Ovary (tissue), 9 donors: ENCODE measurements around the gene MACROH2A1. TPM values are rescaled to one million over a fixed set of nuclear protein-coding genes. Genes with fewer than 3 reads are reported as not detected.

ENCODE experiments used
- DNase-seq, 5 donors: peaks; one replicate each; pipeline ENCODE4 v3.0.0-alpha.2; 2019 to 2020
- H3K27ac ChIP-seq, 2 donors: fragments of 200-600 bp; one replicate each; pipeline versions ENCODE4 v1.5.1 to v1.8.0; 2019 to 2022
- H3K27me3 ChIP-seq: fragments of 200-600 bp; one replicate; pipeline ENCODE4 v1.8.0; 2022
- H3K36me3 ChIP-seq: fragments of 200-600 bp; sonication (generic); one replicate; pipeline ENCODE4 v1.5.1; 2019
- H3K4me1 ChIP-seq: one replicate; pipeline ENCODE4 v1.8.1; 2013; ENCODE audit warnings: mild to moderate bottlenecking, moderate library complexity; ENCODE audit not compliant: insufficient read depth
- H3K4me3 ChIP-seq: fragments of 200-600 bp; sonication (generic); one replicate; pipeline ENCODE4 v1.5.1; 2017
- H3K9me3 ChIP-seq, 2 donors: fragments of 200-600 bp in 1 of 2; sonication (generic) in 1 of 2; one replicate each; pipeline versions ENCODE4 v1.5.1 to v1.8.1; 2013 to 2019; ENCODE audit warnings: mild to moderate bottlenecking in 1 of 2, moderate library complexity in 1 of 2
- CTCF ChIP-seq, 3 donors: fragments of 450-650 bp in 2 of 3; fragments of 200-600 bp in 1 of 3; IDR thresholded peaks; one replicate each; pipeline versions ENCODE4 v1.5.1 to v1.8.0; 2016 to 2022; ENCODE audit warnings: antibody characterized with exemption in 3 of 3, mild to moderate bottlenecking in 1 of 3
- EP300 ChIP-seq: sonication (generic); formaldehyde crosslinking; IDR thresholded peaks from one replicate; pipeline ENCODE4 v1.6.1; 2017; ENCODE audit warnings: antibody characterized with exemption
- POLR2A ChIP-seq: fragments of 450-650 bp; IDR thresholded peaks from one replicate; pipeline ENCODE4 v1.6.1; 2017; ENCODE audit warnings: antibody characterized with exemption, mild to moderate bottlenecking, moderate library complexity
- WGBS, 3 donors: extraction: QIAGEN DNeasy Blood & Tissue Kit in 1 of 3; methylation state at CpG; one replicate each; pipeline versions ENCODE4 v1.1.5 to v1.1.7; 2013 to 2017; 5-methylcytosine and 5-hydroxymethylcytosine counted together
- intact Hi-C, 4 donors: fragments of 100-400 bp; cut with DNase I; formaldehyde crosslinking; loops; one replicate each; pipeline versions ENCODE4 v1.11.0 to v1.15.1; 2022 to 2023
- polyA plus RNA-seq, 2 donors: library from polyadenylated mRNA; stranded (reverse); fragments of 200-250 nt in 1 of 2; fragments of 350-450 nt in 1 of 2; fragmentation: Illumina TruSeq in 1 of 2; extraction: RNeasy Lipid Tissue Mini Kit (QIAGEN cat#74804) in 1 of 2; gene quantifications; one replicate each; pipeline ENCODE4 v1.2.3, GENCODE V29; 2013 to 2014
- total RNA-seq, 7 donors: library from RNA; depleted of rRNA in 2 of 7; stranded (reverse); fragments of >200 nt in 2 of 7; fragmentation: NEBNext Ultra II Directional in 3 of 7; extraction: Animal tissue kit (Norgen Biotek cat#: 25700) in 3 of 7; gene quantifications; one replicate each; pipeline versions ENCODE4 v1.1.0 to v1.2.4, GENCODE V29; 2016 to 2023
- donor health status: DM: no; HTN: no; CAD: no; lungs with moderate emphysema.
- donor health status: DM: no; HTN: no; CAD: no.
- donor health status: Bipolar disorder and iron deficiency.
- donor health status: DM: yes; HTN: yes; CAD: no.
- donor health status: DM: no; HTN: no; CAD: no.
- donor health status: DM: yes; HTN: yes; CAD: no.

Gene MACROH2A1
- total and polyA plus RNA-seq, 9 donors = 71.7 to 157 (median 102) TPM

- no peak for TF ChIP-seq POLR2A
- no peak for TF ChIP-seq EP300
- TF ChIP-seq CTCF (IDR thresholded peaks at IDR 0.05) = no peak
- Histone ChIP-seq H3K4me1 (peaks cover 6% of the 10 kb centered on the region), H3K36me3 (no peaks in the 10 kb centered on the region), H3K4me3 (no peak overlapping the region), H3K9me3 (no peaks in the 10 kb centered on the region), H3K27ac (no peak overlapping the region), H3K27me3 (no peaks in the 10 kb centered on the region)
- DNase-seq = no peak
- WGBS, 3 donors = 82 to 89% (median 89%) methylated on average over 1 of the region's 1 CpG
- intact Hi-C loops = no loop called here
These were observed 4.9 kb downstream of the MACROH2A1 start for GRCh38 chr5:135394095-135394494.

DNA sequence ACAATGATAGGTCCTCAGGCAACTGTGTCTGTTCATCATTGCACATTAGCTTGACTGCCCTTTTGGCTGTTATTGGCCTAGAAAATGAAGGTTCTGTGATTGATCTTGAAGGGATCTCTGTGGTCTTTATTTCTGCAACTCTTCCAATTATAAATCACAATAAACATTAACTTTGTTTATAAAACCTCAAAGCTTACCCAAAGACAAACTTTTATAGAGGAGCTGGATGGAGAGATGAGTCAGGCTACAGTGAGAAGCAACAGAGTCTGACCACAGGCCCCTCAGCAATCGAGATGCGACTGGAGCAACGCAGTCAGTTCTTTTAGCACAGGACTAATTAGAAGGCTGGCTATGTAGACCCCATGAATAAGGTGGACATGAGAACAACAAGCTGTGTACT lies 5.3 kb downstream of the MACROH2A1 start:
- no peaks in the 10 kb centered on the region for H3K27me3 ChIP-seq
- H3K27ac ChIP-seq = no peak overlapping the region
- DNase-seq = no peak
- no peak for TF ChIP-seq EP300
- no peak for TF ChIP-seq CTCF (IDR thresholded peaks at IDR 0.05)
- no peak overlapping the region for H3K4me3 ChIP-seq
- intact Hi-C loops = no loop called here
- peaks cover 6% of the 10 kb centered on the region for H3K4me1 ChIP-seq
- whole genome bisulfite sequencing, 3 donors = 83 to 92% (median 92%) methylated on average over 3 of the region's 3 CpGs
- H3K9me3 ChIP-seq = no peaks in the 10 kb centered on the region
- no peaks in the 10 kb centered on the region for H3K36me3 ChIP-seq

DNA sequence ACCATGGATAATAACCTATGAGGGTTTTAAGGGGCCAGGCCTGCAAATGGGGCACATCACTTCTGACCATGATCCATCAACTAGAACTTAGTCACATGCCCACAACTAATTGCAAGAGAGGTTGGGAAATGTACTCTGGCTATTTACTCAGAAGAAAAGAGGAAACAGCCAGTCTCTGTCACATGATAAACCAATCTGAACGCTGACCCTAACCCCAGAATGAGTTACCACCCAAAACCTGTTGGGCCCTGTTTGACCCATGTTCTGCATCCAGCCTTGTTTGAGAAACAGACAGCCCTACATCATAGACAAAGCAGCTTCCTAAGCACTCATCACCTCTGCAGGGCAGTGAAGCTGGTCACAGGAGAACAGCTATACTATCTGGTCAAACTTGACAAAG lies 5.8 kb downstream of the MACROH2A1 start:
- no peak overlapping the region for H3K27ac ChIP-seq
- H3K36me3 ChIP-seq = no peaks in the 10 kb centered on the region
- TF ChIP-seq EP300 (no peak), POLR2A (no peak)
- H3K4me1 ChIP-seq = peaks cover 6% of the 10 kb centered on the region
- H3K9me3 ChIP-seq = no peaks in the 10 kb centered on the region
- intact Hi-C loops = no loop called here
- WGBS, 3 donors = 78 to 100% (median 89%) methylated on average over 1 of the region's 1 CpG
- no peak overlapping the region for H3K4me3 ChIP-seq
- no peaks in the 10 kb centered on the region for H3K27me3 ChIP-seq
- DNase-seq = no peak

DNA sequence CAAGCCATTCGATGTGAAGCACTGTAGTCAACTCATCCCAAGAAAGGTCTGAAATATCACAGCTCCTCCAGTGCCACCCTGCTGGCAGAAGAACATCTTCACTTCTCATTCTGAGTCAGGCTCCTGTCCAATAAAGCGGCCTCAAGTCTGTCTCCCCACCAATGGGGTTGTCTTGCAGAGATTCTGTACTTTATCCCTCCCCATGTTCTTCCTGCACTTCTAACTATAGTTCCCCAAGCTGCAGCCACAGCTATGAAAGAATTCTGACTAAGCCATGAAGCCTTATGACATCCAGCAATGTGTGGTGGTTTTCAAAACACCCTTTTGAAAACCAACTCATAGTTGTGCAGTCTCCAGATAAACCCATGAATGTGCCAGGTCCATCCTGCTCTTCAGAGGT lies 6.8 kb downstream of the MACROH2A1 start:
- intact Hi-C loops = no loop called here
- 89 to 98% (median 90%) methylated on average over 2 of the region's 2 CpGs for WGBS, 3 donors

DNA sequence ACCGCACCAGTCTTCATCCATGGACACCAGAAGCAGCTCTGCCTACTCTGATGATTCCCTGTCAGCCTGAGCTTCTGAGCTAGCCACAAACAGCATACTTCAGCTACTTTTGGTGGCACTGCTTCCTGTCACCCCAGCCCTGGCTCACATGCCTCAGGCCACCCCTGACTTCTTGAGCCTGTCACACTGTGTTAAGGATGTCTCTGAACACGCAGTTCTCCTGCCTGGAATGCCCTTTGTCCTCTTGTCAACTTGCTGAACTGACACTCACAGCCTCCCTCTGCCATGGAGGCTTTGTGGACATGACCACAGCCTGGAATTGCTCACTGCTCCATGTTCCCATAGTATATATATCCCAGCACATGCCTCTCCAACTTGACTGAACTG lies 7.2 kb downstream of the MACROH2A1 start:
- TF ChIP-seq EP300 (no peak), POLR2A (no peak), CTCF (IDR thresholded peaks at IDR 0.05) (no peak)
- Histone ChIP-seq H3K4me1 (peaks cover 4% of the 10 kb centered on the region), H3K27me3 (no peaks in the 10 kb centered on the region), H3K36me3 (no peaks in the 10 kb centered on the region), H3K27ac (no peak overlapping the region), H3K4me3 (no peak overlapping the region), H3K9me3 (no peaks in the 10 kb centered on the region)
- DNase-seq = no peak
- intact Hi-C loops = no loop called here
- WGBS, 3 donors = 88 to 97% (median 92%) methylated on average over 2 of the region's 2 CpGs

More for the DNA sequence above, 6.8 kb downstream of the MACROH2A1 start:
- Histone ChIP-seq H3K27me3 (no peaks in the 10 kb centered on the region), H3K36me3 (no peaks in the 10 kb centered on the region), H3K9me3 (no peaks in the 10 kb centered on the region), H3K4me3 (no peak overlapping the region), H3K27ac (no peak overlapping the region), H3K4me1 (peaks cover 3% of the 10 kb centered on the region)
- DNase-seq = no peak
- TF ChIP-seq EP300 (no peak), POLR2A (no peak), CTCF (IDR thresholded peaks at IDR 0.05) (no peak)
